HG03045 (cell line): Measurements from ENCODE around the gene SLC27A1.
A peak's percentile ranks its signal among the peaks of the same experiment; 100 is the strongest.
"Not testable (repeated sequence)": the region's sequence is repeated elsewhere in the genome, so short reads cannot be mapped to it uniquely, and the experiment has no call there.

Experiments
- ATAC-seq: cut with Tn5 transposase; IDR thresholded peaks from one replicate; pipeline ENCODE4 v1.9.1; 2021; ENCODE audit warnings: mild to moderate bottlenecking, moderate library complexity; ENCODE audit not compliant: unreplicated experiment

Gene SLC27A1

DNA sequence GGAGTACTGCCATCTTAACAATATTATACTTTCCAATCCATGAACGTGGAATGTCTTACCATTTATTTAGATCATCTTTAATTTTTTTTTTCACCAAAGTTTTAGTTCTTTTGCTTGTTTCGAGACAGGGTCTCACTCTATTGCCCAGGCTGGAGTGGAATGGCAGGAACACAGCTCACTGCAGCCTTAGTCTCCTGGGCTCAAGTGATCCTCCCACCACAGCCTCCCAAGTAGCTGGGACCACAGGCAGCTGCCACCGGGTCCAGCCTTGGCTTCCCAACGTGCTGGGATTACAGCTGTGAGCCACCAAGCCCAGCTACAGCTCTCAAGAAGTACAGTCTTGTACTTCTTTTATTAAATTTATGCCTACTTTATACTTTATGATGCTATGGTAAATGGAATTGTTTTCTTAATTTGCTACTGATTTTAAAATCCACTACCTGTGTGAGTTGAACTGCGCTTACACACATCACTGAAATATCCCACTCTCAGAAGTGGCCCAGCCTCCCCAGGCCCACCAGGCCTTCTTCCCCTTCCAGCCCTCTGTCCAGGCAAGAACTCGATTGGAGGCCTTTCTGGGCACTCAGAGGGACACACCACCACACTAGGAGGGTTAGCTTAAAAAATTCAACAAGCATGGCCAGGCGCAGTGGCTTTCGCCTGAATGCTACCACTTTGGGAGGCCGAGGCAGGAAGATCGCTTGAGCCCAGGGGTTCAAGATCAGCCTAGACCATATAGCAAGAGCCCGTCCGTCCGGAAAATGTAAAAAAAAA, 40.1 kb downstream of the SLC27A1 start:
- ATAC-seq = no peak

DNA sequence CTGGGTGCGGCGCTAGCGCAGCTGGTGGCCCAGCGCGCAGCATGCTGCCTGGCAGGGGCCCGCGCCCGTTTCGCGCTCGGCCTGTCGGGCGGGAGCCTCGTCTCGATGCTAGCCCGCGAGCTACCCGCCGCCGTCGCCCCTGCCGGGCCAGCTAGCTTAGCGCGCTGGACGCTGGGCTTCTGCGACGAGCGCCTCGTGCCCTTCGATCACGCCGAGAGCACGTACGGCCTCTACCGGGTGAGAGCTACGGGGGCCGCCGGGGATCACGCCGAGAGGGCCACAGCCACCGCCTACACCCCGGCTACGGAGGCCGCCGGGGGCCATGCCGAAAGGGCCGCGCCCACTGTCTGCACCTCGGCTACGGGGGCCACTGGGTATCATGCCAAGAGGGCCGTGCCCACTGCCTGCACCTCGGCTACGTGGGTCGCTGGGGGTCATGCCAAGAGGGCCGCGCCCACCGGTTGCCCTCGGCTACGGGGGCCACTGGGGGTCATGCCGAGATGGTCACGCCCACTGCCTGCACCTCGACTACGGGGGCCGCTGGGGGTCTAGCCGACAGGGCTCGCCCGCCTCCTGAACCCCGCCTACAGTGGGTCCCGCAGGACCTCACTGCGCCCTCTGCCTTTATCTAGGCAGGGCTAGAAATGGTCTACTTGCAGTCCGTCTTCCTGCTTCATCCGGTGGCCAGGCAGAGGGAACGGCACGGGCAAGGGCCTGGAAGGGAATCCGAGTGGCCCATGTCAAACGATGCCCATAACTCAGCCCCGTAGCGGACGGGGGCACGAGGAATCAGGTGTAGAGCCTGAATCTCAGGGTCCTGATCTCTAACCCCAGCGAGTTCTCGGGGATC, 41.6 kb downstream of the SLC27A1 start:
- peak; percentile 60 for ATAC-seq

DNA sequence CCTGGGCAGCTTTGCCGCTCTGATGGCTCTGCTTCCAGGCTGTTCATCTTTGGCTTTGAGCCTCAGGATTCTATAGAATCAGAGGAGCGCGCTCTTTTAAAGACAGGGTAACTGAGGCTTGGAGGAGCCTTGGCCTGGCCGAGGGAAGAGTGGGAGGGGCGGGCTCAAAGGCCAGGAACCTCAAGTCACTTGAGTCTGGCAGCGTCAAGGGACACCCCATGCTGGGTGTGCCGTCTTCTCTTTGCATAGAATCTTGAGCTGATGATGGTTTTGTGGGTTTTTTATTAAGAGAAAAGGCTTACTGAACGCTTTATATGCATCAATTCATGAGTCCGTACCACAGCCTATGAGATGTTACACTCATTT, 42.2 kb downstream of the SLC27A1 start:
- ATAC-seq = no peak

DNA sequence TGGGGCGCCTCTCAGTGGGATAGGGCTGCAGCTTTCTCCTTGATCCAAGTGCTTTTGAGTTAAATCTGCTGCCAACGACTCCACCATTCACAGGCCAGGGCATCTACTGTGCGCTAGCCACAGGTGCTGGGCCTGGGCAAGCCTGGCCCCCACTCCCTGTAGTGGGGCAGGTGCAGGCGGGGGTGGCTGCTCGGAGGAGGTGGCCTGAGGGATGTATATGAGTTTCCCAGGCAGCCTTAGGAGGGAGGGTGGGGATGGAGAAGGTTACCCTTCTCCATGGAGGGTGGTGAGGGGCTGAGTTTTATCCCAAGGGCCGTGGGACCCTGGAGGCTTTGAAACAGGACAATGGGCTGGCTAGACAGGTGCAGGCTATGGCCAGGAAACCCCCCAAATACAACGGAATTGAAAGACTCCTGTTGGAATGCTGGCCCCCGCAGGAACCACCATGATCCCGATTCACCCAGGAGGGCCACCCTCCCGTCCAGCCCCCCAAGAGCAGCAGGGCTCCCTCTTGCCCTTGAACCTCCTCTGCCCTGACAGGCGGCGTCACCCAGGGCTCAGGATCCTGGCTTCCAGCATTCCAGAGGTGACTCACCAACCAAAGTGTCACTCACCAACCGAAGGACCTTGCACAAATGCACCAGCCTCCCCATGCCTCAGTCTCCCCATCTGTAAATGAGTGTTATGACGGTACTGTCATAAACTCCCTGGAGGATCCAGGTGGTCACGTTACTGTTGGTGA, 45.3 kb downstream of the SLC27A1 start:
- no peak for ATAC-seq

DNA sequence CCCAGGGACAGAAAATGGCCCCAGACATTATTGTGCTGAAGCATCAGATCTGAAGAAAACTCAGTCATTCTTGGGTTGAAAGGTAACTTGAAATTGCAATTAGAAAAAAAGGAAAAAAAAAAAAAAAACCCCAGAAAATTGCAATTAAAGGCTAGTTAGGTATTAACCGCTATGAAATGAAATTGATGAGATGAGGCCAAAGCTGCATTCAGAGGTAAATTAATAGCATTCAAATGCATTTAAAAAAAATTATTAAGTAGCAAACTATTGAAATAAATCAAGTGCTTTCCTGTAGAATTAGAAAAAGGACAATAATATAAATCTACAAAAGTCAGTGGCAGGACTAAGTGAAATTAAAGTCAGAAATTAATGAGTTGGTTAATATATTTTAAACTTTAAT, 47.6 kb downstream of the SLC27A1 start:
- no peak for ATAC-seq

DNA sequence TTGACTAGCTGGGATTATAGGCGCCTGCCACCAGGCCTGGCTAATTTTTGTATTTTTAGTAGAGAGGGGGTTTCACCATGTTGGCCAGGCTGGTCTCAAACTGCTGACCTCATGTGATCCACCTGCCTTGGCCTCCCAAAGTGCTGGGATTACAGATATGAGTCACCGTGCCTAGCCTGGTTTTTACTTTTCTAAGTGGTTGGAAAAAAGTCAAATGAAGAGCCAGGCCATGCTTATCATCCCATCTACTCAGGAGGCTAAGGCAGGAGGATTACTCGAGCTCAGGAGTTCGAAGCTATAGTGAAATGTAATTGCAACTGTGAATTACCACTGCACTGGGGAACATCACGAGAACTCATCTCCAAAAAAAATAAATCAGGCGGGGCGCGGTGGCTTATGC, 48.3 kb downstream of the SLC27A1 start:
- ATAC-seq = not testable (repeated sequence)

DNA sequence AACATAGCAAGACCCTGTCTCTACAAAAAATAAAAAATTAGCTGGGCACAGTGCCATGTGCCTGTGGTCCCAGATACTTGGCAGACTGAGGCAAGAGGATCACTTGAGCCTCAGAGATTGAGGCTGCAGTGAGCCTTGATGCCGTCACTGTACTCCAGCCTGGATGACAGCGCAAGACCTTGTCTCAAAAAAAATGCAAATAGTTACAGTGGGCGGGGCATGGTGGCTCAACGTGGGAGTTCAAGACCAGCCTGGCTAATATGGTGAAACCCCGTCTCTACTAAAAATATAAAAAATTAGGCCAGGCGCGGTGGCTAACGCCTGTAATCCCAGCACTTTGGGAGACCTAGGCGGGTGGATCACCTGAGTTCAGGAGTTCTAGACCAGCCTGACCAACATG, 49.6 kb downstream of the SLC27A1 start:
- no peak for ATAC-seq

DNA sequence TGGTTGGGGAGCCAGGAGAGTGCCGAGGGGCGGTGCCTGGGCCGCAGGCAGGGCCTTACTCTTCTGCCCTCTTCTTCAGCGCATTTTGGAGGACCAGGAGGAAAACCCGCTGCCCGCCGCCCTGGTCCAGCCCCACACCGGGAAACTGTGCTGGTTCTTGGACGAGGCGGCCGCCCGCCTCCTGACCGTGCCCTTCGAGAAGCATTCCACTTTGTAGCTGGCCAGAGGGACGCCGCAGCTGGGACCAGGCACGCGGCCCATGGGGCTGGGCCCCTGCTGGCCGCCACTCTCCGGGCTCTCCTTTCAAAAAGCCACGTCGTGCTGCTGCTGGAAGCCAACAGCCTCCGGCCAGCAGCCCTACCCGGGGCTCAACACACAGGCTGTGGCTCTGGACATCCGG, 50.5 kb downstream of the SLC27A1 start:
- no peak for ATAC-seq

DNA sequence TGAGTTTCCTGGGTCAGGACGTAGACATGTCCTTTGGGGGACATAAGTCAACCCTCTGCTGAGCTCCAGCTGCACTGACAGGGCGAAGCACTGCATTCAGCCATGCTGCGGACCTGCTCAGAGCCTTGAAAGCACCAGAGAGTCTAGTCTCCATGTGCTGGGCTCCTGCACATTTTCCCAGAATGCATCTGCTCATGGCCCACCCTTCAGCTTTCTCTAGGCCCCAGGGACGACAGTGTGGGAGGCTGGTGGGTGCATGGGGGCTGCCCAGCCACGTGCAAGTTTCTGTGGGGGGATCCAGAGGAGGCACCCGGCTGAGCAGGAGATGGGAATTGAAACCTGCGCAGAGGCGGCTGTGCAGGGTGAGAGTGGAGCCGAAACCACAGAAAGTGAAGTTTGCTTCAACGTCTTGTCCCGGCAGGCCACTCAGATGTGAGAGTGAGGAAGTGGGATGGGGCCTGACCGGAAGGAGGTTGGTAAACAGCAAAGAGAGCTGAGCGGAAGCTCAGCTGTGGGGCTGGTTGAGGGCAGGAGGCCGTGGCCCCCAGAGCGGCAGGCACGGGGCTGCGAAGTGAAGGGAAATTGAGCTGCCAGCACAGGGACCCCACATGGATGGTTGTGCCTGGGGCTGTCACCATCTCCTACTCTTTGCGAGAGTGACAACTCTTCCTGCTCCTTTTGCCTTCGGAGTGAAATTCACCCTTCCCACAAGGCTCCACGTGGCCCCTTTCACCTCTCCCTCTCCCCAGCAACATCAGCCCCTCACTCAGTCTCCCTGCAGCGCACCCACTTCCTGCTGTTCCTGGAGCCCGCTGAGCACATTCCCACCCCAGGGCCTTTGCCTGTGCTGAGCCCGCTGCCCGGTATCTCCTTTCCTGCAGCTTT, 52.9 kb downstream of the SLC27A1 start:
- peak; percentile 79 for ATAC-seq

DNA sequence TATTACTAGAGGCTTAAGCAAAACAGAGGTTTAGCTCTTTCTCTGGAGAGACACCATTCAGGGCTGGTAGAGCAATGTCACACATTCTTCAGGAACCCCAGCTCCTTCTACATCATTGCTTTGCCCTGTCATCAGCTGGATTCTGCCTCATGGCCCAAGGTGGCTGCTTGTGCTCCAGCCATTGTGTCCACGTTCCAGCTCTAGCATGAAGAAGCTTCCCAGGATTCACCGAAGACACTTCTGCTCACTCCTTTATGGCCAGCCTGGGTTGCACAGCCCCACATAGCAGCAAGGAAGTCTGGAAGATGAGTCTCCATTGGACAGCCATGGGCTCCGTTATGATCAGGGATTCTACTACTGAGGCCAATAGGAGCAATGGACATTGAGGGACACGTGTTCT, 54.3 kb downstream of the SLC27A1 start:
- ATAC-seq = no peak

DNA sequence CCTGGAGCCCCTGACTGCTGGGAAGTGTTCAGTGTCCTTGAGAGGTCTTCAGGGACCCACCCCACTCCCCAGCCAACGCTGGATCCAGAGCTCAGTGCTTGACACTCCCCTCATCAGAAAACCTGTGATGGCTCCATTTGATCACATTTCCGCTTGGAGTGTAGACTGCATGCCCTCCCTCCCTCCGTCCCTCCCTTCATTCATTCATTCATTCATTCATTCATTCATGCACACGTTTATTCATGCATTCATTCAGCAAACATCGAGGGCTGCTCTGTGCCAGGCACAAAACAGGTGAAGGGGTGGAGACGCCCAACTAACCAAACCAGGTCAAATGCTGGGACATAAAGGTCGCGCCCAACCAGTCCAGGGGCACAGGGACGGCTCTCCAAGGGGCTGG, 54.8 kb downstream of the SLC27A1 start:
- ATAC-seq = no peak

DNA sequence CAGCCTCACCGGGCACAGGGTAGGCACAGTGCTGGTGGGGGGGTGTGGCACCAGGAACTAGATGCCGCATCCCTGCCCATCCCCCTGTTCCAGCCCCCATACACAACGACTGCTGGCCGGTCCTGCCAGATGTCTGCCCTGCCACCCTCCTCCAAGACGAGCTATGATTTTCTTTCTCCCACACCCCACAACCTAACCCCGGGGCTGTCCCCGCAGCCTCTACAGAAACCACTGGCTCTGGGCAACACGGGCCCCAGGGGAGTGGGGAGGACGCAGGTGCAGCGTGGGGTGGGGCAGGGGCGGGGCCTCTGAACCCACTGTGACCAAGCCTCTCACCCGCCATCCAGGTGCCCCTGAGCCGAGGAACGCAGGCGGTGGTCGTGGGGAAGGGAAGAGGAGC, 56.6 kb downstream of the SLC27A1 start:
- peak; percentile 40 for ATAC-seq

DNA sequence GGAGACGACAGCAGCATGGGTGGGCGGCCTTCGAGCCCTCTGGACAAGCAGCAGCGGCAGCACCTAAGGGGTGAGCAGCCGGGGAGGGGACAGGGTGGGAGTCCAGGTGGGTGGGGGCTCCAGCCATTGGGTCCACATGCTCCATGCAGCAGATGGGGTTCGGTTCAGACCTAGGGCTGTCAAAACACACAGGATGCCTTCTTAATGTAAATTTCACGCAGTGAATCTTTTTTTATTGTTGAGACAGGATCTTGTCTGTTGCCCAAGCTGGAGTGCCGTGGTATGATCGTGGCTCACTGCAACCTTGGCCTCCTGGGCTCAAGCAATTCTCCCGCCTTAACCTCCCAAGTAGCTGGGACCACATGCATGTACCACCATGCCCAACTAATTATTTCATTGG, 57.0 kb downstream of the SLC27A1 start:
- no peak for ATAC-seq

DNA sequence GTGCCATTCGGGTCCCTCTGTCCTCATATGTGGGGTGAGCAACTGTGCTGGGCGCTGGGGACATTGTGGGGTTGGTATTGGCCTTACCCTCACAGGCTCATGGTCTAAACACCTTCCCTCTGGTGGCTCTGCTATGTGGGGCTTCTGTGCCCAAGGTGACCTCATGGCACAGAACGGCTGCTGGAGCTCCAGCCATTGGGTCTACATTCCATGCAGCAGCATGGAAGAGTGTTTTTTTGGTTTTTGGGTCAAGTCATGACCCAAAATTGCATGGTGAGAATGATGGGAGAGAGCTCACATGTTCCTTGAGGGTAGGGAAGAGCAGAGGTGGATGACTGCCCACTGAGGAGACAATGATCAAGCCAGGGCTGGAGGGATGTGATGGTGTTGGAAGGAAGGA, 58.3 kb downstream of the SLC27A1 start:
- no peak for ATAC-seq

DNA sequence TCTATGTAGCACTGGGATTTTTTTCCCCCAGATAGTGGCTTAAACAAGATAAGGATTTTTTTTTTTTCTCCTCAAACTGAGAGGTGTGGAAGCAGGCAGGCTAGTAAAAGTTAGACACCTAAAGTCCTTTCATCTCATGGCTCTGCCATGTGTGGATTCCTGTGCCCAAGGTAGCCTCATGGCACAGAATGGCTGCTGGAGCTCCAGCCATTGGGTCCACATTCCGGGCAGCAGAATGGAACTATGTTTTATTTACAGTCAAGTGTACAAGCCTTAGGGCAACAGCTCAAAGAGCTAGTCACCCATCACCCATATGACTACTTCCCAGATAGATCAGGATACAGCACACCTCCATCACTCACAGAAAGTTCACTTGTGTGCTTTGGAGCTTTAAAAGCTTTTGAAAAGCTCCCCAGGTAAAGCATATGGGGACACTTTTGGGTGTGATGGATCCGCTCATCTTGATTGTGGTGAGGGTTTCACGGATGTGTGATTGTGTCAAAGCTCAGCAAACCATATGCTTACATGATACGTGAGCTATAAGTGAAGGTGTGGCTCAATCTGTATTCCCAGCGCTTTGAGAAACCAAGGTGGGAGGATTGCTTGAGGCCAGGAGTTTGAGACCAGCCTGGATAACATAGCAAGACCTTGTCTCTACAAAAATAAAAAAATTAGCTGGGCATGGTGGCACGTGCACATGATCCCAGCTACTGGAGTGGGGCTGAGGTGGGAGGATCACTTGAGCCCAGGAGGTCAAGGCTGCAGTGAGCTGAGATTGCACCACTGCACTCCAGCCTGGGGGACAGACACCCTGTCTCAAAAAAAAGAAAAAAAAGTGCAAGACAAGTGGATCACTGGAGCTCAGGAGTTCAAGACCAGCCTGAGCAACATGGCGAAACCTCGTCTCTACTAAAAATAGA, 59.2 kb downstream of the SLC27A1 start:
- ATAC-seq = no peak

DNA sequence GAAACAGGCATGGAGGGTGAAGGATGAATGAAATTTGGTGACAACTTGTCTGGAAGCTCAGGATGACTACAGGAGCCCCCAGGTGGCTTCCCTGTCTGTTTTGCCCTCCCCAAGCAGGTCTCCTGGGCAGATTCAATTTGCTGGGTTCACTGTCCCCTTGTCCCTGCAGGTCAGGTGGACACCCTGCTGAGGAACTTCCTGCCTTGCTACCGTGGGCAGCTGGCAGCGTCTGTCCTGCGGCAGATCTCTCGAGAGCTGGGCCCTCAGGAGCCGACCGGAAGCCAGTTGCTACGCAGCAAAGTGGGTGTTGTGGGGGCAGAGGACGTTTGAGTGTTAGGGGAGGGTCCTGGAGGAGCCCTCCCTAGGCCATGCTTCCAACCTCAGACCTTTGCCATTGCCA, 60.3 kb downstream of the SLC27A1 start:
- ATAC-seq = no peak

DNA sequence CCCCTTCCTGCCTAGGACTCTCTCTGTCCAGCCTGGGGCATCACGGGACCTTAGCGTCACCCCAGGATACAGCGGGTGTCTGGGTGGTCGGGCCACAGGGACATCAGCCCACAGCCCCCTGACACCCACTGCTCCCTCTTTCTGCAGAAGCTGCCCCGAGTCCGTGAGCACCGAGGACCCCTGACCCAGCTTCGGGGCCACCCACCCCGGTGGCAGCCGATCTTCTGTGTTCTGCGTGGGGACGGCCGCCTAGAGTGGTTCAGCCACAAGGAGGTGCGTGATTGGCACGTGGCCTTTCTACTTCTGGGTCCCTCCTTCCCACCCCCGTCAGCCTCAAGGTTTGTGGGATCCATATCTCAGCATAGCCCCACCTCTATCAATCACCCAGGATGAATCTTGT, 61.8 kb downstream of the SLC27A1 start:
- no peak for ATAC-seq

DNA sequence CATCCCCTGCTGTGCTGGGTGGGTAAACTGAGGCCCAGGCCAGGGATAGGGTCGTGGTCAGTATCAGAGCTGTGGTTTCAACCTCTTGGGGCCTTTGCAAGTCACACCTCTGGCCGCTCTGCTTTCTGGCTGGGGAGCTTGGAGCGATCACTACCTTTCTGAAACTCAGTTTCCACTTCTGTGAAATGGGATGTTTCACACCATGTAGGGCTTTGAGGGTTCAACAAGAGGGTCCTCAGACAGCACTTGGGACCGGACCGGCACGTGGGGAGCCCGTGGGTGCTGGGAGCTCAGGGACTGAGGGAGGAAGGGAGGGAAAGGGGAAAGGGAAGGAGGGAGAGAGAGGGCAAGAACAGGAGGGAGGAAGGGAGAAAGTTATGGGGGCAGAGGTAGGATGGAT, 62.2 kb downstream of the SLC27A1 start:
- ATAC-seq = no peak

DNA sequence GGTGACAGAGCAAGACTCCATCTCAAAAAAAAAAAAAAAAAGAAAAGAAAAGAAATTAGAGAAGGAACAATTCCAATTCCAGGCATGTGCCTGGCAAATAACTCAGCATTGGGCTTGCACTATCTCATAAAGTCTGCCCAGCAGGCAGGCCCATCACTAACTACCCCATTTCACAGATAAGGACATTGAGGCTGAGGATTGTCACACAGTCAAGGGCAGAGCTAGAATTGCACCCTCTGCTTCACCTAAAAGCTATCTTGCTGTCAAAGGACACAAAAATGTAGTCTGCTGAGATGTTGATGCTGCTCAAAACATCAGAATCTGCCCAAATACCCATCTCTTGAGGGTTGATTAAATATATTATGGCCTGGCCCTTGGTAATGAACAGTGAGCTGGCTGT, 64.4 kb downstream of the SLC27A1 start:
- ATAC-seq = no peak

DNA sequence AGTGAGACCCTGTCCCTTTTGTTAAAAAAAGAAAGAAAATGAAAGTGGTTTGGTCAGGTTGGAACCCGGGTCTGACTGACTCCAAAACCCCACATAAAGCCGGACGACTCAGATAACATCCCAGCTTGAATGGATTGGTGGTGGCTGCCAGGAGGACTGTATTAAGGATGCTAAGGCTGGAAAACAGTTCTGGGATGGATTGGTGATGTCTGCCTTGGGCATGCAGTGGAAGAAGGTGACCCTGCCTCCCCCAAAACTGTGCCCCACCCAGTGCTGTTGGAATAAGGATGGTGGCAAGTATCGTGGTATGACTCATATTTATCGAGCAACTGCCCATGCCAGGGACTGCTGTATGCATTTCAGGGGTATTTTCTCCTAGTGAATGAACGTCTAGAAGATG, 66.6 kb downstream of the SLC27A1 start:
- no peak for ATAC-seq
